Esophagus mucosa (tissue), 1 donor: Measurements from ENCODE around the gene UQCRC1. TPM values are rescaled to one million over a fixed set of nuclear protein-coding genes. Genes with fewer than 3 reads are reported as not detected.

Experiments
- ATAC-seq: fragments of 200-7000 bp; cut with Tn5 transposase; one replicate; pipeline ENCODE4 v1.9.1; 2020
- total RNA-seq: library from RNA; stranded (reverse); gene quantifications from one replicate; pipeline ENCODE4 v1.2.4, GENCODE V29; 2023
- donor health status: DM: yes; HTN: yes; CAD: no.

UQCRC1 gene
- 258 TPM for total RNA-seq

- peak; percentile 98 for ATAC-seq
These were observed at the start of gene UQCRC1 for GRCh38 chr3:48609088-48610005. Gene UQCRC1 (minus strand): TSS chr3:48609646. CDS start chr3:48609620, 26 bp downstream.

- ATAC-seq: no peak
These were observed 47.4 kb upstream of the UQCRC1 start for GRCh38 chr3:48656841-48657281.

GRCh38 chr3:48656061-48656840 lies 46.8 kb upstream of the UQCRC1 start:
- ATAC-seq: peak; percentile 71

- ATAC-seq: no peak
These were observed 46.2 kb upstream of the UQCRC1 start for GRCh38 chr3:48655606-48656005.

GRCh38 chr3:48655063-48655462 lies 45.6 kb upstream of the UQCRC1 start:
- no peak for ATAC-seq

GRCh38 chr3:48652923-48653715 lies 43.7 kb upstream of the UQCRC1 start:
- no peak for ATAC-seq

- ATAC-seq: no peak
These were observed 42.3 kb upstream of the UQCRC1 start for GRCh38 chr3:48651771-48652170.

GRCh38 chr3:48650723-48651122 lies 41.3 kb upstream of the UQCRC1 start:
- no peak for ATAC-seq

GRCh38 chr3:48648188-48648850 lies 38.9 kb upstream of the UQCRC1 start:
- no peak for ATAC-seq

GRCh38 chr3:48647714-48648113 lies 38.3 kb upstream of the UQCRC1 start:
- no peak for ATAC-seq

- no peak for ATAC-seq
These were observed 35.7 kb upstream of the UQCRC1 start for GRCh38 chr3:48644898-48645760.

- ATAC-seq: no peak
These were observed 33.2 kb upstream of the UQCRC1 start for GRCh38 chr3:48642605-48643004.

GRCh38 chr3:48641396-48641795 lies 31.9 kb upstream of the UQCRC1 start:
- no peak for ATAC-seq

GRCh38 chr3:48639944-48640606 lies 30.6 kb upstream of the UQCRC1 start:
- ATAC-seq: no peak

GRCh38 chr3:48637305-48637704 lies 27.9 kb upstream of the UQCRC1 start:
- ATAC-seq: no peak

- no peak for ATAC-seq
These were observed 26.8 kb upstream of the UQCRC1 start for GRCh38 chr3:48636149-48636655.

- ATAC-seq: peak; percentile 97
These were observed 26.0 kb upstream of the UQCRC1 start, which contains the start of gene SLC26A6 for GRCh38 chr3:48635222-48636021. Gene SLC26A6 (minus strand): TSS chr3:48635461. CDS start chr3:48635393, 68 bp downstream.

- ATAC-seq: peak; percentile 11
These were observed 25.3 kb upstream of the UQCRC1 start for GRCh38 chr3:48634661-48635221.

- no peak for ATAC-seq
These were observed 24.3 kb upstream of the UQCRC1 start for GRCh38 chr3:48633743-48634142.
